GM13976 (cell line): ENCODE results near the gene SPATS2L.

Experiments used
- DNase-seq: peaks from one replicate; pipeline ENCODE4 v3.0.0; 2012; ENCODE audit warnings: low spot score
- CTCF ChIP-seq: IDR thresholded peaks from 2 replicates; pipeline ENCODE4 v1.5.1; 2012; ENCODE audit warnings: borderline replicate concordance, mild to moderate bottlenecking; ENCODE audit not compliant: insufficient read depth; ENCODE audit errors: extremely low read depth, missing control alignments, control extremely low read depth
- in situ Hi-C: fragments of 300-500 bp; cut with MboI; formaldehyde crosslinking; loops from one replicate; pipeline ENCODE4 v1.12.0; 2022; ENCODE audit warnings: low sequenced_read_pairs, mixed read lengths, inconsistent platforms; ENCODE audit not compliant: unreplicated experiment

Gene SPATS2L

GRCh38 chr2:200263279-200263678 is 43.2 kb upstream of the SPATS2L start:
- in situ Hi-C loops = no loop called here
- no peak for TF ChIP-seq CTCF
- DNase-seq = no peak

GRCh38 chr2:200264631-200265030 is 41.9 kb upstream of the SPATS2L start:
- no peak for TF ChIP-seq CTCF
- in situ Hi-C loops = no loop called here

GRCh38 chr2:200266406-200266805 is 40.1 kb upstream of the SPATS2L start:
- DNase-seq = no peak
- in situ Hi-C loops = no loop called here
- no peak for TF ChIP-seq CTCF

More at GRCh38 chr2:200264631-200265030, 41.9 kb upstream of the SPATS2L start:
- DNase-seq = no peak

- no peak for DNase-seq
- in situ Hi-C loops = no loop called here
- TF ChIP-seq CTCF = no peak
Observed at GRCh38 chr2:200267350-200267749, 39.1 kb upstream of the SPATS2L start.

GRCh38 chr2:200270732-200271131 is 35.8 kb upstream of the SPATS2L start:
- in situ Hi-C loops = no loop called here
- no peak for TF ChIP-seq CTCF
- no peak for DNase-seq

- in situ Hi-C loops = no loop called here
- no peak for TF ChIP-seq CTCF
Observed at GRCh38 chr2:200272320-200272719, 34.2 kb upstream of the SPATS2L start.

More at GRCh38 chr2:200272320-200272719, 34.2 kb upstream of the SPATS2L start:
- no peak for DNase-seq
